HK-2 (cell line): ENCODE data around the gene RNF13.
"Not testable (repeated sequence)": the region's sequence is repeated elsewhere in the genome, so short reads cannot be mapped to it uniquely, and the experiment has no call there.

Source experiments
- DNase-seq: peaks from one replicate; pipeline ENCODE4 v3.0.0-alpha.2; 2018; ENCODE audit not compliant: unreplicated experiment

The RNF13 gene

GRCh38 chr3:149839896-149840295, 26.9 kb downstream of the RNF13 start:
- no peak for DNase-seq

DNA sequence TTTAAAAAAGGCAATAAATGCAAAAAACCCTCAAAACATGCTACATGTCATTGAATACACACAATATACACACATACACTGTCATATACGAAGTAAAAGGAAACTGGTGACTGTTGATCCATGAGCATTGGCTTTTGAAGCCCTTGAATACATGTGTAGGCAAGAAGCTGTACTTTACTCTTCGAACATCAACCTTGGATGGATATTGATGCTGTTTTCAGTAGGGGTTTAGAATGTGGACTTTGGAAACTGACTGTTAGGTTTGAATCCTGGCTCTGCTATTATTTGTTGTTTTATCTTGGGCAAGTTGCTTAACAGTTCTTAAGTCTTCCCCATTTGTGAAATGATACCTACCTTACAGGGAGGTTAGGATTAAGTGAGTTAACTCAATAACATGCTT, 30.5 kb downstream of the RNF13 start:
- DNase-seq, result no peak

GRCh38 chr3:149844091-149844490, 31.1 kb downstream of the RNF13 start:
- DNase-seq, result no peak

GRCh38 chr3:149845570-149846244, 32.7 kb downstream of the RNF13 start:
- DNase-seq, result no peak

- no peak for DNase-seq
These were observed 35.2 kb downstream of the RNF13 start for GRCh38 chr3:149848238-149848637.

GRCh38 chr3:149848688-149849087, 35.7 kb downstream of the RNF13 start:
- DNase-seq, result no peak

GRCh38 chr3:149850787-149851584, 38.0 kb downstream of the RNF13 start:
- no peak for DNase-seq

- no peak for DNase-seq
These were observed 45.9 kb downstream of the RNF13 start for GRCh38 chr3:149858911-149859310.

DNA sequence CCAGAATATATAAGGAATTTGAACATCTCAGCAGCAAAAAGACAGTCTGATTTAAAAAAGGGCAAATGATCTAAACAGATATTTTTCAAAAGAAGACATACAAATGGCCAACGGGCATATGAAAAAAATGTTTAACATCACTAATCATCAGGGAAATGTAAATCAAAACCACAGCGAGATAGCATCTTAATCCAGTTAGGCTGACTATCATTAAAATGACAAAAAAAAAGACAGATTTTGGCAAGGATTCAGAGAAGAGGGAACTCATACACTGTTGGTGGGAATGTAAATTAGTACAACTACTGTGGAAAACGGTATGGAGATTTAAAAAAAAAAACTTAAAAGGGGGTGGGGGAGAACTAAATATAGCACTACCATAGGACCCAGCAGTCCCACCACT, 47.9 kb downstream of the RNF13 start:
- DNase-seq, result no peak

DNA sequence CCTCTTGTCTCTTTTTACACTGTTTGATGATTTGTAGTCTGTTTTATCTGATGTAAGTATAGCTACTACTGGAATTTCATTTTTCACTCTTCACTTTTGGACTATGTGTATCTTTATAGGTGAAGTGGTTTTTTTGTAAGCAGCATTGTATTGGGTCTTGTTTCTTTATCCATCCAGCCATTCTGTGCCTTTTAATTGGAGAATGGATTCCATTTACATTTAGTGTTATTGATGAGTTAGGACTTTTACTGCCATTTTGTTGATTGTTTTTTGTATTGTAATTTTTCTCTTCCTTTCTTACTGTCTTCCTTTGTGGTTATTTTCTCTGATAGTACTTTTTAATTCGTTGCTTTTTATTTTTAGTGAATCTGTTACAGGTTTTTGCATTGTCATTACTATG, 54.5 kb downstream of the RNF13 start:
- DNase-seq, result no peak

DNA sequence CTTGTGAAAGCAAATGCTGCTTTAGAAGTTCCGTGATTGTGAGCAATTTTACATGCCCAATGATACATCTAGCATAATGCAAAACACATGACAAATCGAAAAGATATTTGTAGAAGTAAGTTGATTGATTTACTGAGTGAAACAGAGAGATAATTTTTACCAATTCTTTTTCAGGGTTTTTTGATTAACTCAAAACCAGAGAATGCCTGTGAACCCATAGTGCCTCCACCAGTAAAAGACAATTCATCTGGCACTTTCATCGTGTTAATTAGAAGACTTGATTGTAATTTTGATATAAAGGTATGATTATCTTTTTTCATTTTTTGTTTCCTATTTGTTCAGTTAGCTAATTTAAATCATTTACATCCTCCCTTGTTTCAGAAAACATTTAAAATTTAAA, 58.8 kb downstream of the RNF13 start:
- DNase-seq, result no peak

DNA sequence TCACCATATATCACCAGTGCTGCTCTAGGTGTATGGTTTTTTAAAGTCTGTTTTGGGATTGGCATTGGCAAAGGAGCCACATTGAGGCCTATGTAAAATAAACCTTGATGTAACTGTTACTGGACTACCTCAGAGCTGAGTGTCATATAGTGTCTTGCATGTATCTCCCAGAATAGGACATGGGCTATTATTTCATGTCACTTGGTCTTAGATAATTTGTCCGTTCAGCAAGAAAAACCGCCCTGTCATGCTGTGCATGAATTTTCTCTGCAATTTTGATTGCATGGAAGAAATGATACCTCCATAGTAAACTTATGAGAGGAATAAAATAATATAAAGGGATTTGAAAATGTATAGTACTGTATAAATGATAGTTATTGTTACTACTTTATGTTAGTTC, 59.6 kb downstream of the RNF13 start:
- no peak for DNase-seq

GRCh38 chr3:149877668-149878067, 64.7 kb downstream of the RNF13 start:
- DNase-seq, result no peak

DNA sequence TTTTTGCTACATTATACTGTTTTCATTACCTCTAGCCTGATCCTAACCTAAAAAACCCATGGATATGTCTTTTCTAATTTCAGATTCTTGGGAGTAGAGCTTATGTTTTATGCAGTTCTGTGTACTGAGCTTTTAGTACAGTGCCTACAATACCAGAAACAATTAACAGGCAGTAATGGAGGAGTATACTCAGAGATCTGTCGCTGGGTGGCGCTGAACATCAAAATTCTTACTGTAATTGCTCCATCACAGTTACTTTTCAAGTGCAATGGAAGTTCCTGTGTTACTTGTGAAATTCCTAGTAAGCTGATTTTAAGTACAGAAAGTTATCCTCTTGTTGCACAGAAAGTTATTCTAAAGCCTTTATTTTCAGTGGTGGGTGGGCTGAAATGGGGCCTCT, 66.9 kb downstream of the RNF13 start:
- DNase-seq, result peak; percentile 35

- no peak for DNase-seq
These were observed 68.9 kb downstream of the RNF13 start for GRCh38 chr3:149881879-149882278.

GRCh38 chr3:149883134-149883533, 70.1 kb downstream of the RNF13 start:
- no peak for DNase-seq

GRCh38 chr3:149883860-149884259, 70.8 kb downstream of the RNF13 start:
- DNase-seq, result not testable (repeated sequence)

GRCh38 chr3:149884848-149885247, 71.8 kb downstream of the RNF13 start:
- DNase-seq, result not testable (repeated sequence)

DNA sequence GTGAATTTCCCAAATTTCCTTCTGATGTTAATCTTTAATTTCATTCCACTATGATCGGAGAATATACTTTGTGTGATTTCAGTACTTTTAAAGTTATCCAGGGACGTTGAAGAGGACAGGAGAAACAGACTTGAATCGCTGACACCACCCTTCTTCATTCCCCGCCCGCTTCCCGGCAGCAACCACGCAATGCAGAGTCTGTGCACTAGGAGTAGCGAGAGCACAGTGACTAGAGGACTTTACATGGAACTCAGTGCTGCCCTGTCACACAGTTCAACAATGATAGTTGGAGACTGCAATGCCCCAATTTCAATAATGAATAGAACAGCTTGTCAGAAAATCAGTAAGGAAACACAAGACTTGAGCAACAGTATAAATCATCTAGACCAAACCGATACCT, 73.9 kb downstream of the RNF13 start:
- DNase-seq, result no peak

DNA sequence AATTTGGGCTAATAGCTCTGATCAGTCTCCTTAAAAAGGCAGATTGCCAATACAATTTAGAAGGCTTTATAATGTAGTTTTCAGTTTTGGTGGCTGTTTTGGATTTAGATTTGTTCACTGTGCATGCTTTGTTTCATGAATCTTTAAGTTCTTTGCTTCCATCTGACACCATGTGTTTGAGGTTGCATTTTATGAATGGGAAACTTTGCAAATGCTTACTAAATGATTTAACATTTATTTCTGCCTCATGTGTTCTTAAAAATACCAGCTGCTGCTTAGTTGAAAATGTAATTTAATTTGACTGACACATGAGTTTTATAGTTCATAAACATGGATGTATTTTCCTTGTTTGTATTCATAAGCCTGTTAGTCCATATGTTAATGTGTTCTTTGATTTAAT, 78.6 kb downstream of the RNF13 start:
- no peak for DNase-seq

DNA sequence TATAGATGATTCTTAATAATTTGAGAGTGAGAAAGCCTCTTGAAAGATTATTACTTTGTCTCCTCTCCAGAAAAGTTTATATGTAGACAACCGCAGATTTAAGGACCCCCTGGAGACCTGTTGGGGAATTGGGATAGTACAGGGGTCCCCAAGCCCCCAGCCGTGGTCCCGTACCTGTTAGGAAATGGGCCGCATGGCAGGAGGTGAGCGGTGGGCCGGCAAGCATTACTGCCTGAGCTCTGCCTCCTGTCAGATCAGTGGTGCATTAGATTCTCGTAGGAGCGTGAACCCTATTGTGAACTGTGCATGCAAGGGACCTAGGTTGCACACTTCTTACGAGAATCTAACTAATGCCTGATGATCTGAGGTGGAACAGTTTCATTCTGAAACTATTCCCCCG, 79.4 kb downstream of the RNF13 start:
- DNase-seq, result no peak

GRCh38 chr3:149894205-149894604, 81.2 kb downstream of the RNF13 start:
- no peak for DNase-seq

DNA sequence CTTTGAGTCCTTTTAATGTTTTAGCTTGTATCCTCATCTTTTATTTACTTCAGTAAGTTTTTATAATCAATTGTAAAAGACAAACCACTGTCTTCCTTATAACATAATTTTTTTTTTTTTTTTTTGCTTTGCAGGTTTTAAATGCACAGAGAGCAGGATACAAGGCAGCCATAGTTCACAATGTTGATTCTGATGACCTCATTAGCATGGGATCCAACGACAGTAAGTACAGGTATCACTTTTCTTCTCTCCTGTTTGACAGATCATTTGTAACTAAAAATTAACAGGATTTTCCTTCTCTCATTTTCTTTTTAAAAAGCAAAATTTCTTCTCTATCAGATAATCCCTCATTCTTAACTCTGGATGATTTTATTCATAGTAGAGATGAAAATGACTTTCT, 82.3 kb downstream of the RNF13 start:
- no peak for DNase-seq

- DNase-seq, result no peak
These were observed 82.8 kb downstream of the RNF13 start for GRCh38 chr3:149895769-149896168.
